ENCODE results near the gene SPHK2.

- TF ChIP-seq CTCF (IDR thresholded peaks at IDR 0.05) = peak; percentile 92 to 97 (median 95)
- peak in 1 of 2 donors; percentile 51 for TF ChIP-seq POLR2AphosphoS5 (IDR thresholded peaks at IDR 0.05)
- no peak for TF ChIP-seq EP300 (IDR thresholded peaks at IDR 0.05)
- no peak for TF ChIP-seq POLR2A (IDR thresholded peaks at IDR 0.05)
Measured at GRCh38 chr19:48588670-48589401, 30.5 kb upstream of the SPHK2 start.

Measured in upper lobe of left lung (tissue), 4 donors.